DMS153 (cell line): ENCODE measurements around the gene COQ5.
"Not testable (repeated sequence)": the region's sequence is repeated elsewhere in the genome, so short reads cannot be mapped to it uniquely, and the experiment has no call there.

Experiments used
- DNase-seq: peaks from one replicate; lab custom pipeline; 2025; lab: John Stamatoyannopoulos, UW

Gene COQ5

GRCh38 chr12:120528861-120529525 lies at the start of gene COQ5:
Gene COQ5 (minus strand): TSS chr12:120529158. CDS start chr12:120529141, 17 bp downstream.
- DNase-seq = peak; percentile 61

DNA sequence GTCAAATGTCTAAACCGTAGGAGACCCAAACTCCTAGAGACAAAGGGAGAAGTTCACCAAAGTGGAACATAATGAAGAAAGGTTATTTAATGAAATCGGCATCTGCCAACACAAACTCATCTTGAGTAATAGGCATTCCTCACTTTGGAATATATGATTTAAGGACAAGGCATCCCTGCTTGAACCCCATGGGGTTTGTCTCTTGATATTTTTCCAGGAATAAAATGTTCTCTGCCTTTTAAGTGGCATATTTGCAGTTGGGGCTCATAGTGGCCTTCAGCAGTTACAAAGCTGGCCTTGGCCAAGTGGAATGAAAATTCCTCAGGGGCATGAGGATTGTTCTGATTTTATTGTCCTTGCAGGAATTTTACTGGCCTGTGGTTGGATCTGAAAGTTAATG lies 45.1 kb upstream of the COQ5 start:
- DNase-seq = no peak

DNA sequence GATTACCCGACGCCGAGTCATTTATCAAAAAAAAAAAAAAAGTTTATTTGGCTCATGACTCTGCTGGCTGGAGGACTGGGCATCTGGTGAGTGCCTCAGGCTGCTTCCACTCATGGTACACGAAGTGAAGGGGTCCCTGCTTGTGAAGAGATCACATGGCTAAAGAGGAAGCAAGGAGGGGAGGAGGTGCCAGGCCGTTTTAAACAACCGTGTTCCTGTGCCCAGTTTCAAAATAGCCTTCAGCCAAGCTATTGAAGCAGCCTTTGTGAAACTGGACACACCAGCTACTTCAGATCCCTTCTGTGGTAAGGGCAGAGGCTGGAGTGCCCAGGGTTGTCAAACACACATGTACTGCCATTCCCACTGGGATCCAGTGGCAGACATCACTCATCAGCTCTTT lies 44.6 kb upstream of the COQ5 start:
- DNase-seq = no peak

- DNase-seq = no peak
These were observed 42.3 kb upstream of the COQ5 start for GRCh38 chr12:120571299-120571698.

- no peak for DNase-seq
These were observed 34.5 kb upstream of the COQ5 start for GRCh38 chr12:120563495-120563894.

DNA sequence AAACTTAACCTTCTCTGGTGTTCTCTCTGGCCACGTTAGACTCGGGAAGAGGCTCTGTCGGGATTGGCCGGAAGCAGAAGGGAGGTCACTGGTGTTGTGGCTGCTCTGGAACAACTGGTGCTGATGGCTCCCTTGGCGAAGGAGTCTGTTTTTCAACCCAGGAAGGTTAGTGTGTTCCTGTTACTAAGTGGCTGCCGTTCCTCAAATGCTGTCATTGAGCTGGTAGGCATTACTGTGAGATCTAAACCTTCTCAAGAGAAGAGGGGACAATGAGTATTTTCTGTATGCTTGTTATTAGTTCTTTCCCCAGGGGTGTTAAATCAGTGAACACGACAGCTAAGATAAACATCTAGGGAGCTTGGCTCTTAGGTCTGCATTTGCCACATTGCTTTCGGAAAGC lies 33.9 kb upstream of the COQ5 start:
- DNase-seq = no peak

DNA sequence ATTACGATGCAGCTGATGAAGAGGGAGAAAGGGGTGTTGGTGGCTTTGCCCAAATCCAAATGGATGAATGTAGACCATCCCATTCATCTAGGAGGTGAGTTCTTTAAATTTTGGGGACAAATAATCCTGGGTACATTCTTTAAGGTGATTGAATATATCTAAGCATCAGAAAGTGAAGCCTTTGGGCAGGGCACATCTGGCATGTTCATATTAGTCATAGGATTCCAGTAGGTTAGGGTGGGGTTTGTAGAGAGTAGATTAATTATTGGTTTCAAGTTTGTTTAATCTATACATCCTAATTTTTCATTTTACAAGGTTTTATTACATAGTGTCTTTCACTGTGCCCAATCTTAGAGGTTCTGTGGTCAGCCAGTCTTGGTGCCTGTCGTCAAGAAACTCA lies 28.6 kb upstream of the COQ5 start:
- no peak for DNase-seq

DNA sequence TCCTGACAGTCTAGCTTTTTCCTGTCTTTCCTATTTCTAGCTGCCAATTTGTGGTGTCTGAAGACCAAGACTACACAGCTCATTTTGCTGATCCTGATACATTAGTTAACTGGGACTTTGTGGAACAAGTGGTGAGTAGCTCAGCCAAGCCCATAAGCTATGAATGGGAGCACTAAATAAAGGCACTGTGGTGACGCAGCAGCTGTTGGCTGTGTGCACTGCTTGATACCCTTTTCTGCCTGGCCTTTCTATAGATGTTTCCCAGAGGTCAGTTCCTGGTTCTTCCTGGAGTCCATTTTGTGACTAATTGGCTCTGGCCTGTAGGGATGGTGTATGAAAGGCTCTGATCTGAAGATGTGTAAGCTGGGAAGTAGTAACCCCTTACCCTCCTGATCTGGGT lies 25.7 kb upstream of the COQ5 start:
- DNase-seq = no peak

- DNase-seq = no peak
These were observed 17.1 kb upstream of the COQ5 start for GRCh38 chr12:120546050-120546386.

DNA sequence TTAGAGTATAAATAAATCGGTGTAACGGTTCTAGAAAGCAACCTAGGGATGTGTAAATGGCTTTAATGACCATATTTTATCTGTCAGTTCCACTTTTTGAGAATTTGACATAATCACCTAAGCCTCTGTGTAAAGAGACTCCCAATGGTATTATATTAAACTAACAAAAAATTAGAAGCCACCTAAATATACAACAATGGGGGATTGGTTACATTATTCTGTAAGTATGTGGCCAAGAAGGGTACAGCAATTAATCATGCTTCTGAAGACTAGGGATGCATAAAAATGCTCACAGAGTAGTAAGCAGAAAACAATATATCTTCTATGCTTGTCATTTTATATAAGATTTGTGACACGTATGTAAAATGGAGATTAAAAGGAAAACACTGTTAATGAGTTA lies 15.7 kb upstream of the COQ5 start:
- no peak for DNase-seq

GRCh38 chr12:120542166-120542565 lies 13.2 kb upstream of the COQ5 start:
- no peak for DNase-seq

GRCh38 chr12:120540445-120540844 lies 11.5 kb upstream of the COQ5 start:
- no peak for DNase-seq

DNA sequence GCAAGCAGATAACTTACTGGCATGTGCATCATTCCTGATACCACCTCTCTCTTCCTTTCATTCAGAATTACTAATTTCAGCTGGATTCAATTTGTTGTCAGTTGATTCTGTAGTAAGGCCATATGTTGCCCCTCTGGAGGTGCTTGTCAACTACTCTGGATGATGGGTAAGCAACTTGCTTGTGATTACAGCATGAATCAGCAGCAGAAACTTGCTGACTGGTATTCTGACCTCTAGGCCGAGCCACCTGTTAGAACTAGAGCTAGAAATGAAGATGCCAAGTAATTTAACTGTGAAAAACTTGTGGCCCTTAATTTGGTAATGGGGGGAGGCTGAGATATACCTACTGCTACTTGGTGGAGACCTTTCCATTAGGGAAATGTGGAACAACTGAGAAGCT lies 10.3 kb upstream of the COQ5 start:
- DNase-seq = no peak

- DNase-seq = no peak
These were observed 9.6 kb upstream of the COQ5 start for GRCh38 chr12:120538281-120539156.

DNA sequence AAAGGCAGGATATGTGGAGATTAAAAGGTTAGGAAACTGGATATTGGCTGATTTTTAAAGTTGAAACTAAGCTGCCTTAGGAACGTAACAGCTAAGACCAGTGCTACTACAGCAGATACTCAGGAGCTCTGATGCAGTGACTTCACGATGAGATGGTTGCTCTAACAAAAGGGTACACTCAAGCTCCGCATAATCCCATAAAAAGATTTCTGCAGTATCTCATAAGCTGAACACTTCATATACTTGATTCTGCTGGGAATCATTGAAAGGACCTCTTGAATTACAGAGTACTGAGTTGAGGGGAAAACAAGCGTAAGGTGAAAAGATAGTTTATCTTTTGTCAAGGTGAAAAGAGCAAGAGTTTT lies 8.9 kb upstream of the COQ5 start:
- no peak for DNase-seq

- no peak for DNase-seq
These were observed 7.3 kb upstream of the COQ5 start for GRCh38 chr12:120536064-120536791.

- no peak for DNase-seq
These were observed 6.0 kb upstream of the COQ5 start for GRCh38 chr12:120534703-120535655.

- peak; percentile 78 for DNase-seq
These were observed 5.3 kb upstream of the COQ5 start, which contains the start of gene RNF10 for GRCh38 chr12:120534203-120534702. Gene RNF10 (plus strand): TSS chr12:120534356. CDS start chr12:120534812, 456 bp downstream.

DNA sequence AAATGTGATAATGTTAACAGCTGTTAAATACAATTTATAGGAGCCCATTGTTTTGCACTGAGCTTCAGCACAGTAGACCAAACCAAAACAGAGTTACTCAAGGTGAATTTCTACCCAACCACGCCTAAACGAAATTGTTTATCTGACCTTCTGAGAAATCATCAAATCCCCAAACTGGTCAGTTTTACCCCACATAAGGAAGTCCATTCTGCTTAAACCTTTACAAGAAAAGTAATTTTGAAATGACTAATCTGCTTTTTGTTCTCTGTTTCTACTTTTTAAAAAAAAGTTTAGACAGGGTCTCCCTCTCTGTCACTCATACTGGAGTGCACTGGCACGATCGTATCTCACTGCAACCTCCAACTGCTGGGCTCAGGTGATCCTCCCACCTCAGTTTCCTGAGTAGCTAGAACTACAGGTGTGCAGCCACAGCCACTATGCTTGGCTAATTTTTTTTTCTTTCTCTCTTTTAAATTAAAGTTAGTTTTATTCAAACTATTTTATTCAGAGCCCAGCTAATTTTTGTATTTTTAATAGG lies 3.8 kb upstream of the COQ5 start:
- no peak for DNase-seq

- not testable (repeated sequence) for DNase-seq
These were observed 1.4 kb upstream of the COQ5 start for GRCh38 chr12:120530418-120530761.
